GM12892 (cell line): Measurements from ENCODE around the gene CUL9.

Experiments used
- POLR2A ChIP-seq: IDR thresholded peaks from 2 replicates; pipeline ENCODE4 v1.6.1; 2011; ENCODE audit warnings: low read depth, low read length, control low read depth
- POLR2AphosphoS5 ChIP-seq: IDR thresholded peaks from 2 replicates; pipeline ENCODE4 v1.6.1; 2011; ENCODE audit warnings: low read depth, low read length, control low read depth
- TAF1 ChIP-seq: IDR thresholded peaks from 2 replicates; pipeline ENCODE4 v1.6.1; 2011; ENCODE audit warnings: low read depth, mild to moderate bottlenecking, control low read depth, low read length, borderline replicate concordance

DNA sequence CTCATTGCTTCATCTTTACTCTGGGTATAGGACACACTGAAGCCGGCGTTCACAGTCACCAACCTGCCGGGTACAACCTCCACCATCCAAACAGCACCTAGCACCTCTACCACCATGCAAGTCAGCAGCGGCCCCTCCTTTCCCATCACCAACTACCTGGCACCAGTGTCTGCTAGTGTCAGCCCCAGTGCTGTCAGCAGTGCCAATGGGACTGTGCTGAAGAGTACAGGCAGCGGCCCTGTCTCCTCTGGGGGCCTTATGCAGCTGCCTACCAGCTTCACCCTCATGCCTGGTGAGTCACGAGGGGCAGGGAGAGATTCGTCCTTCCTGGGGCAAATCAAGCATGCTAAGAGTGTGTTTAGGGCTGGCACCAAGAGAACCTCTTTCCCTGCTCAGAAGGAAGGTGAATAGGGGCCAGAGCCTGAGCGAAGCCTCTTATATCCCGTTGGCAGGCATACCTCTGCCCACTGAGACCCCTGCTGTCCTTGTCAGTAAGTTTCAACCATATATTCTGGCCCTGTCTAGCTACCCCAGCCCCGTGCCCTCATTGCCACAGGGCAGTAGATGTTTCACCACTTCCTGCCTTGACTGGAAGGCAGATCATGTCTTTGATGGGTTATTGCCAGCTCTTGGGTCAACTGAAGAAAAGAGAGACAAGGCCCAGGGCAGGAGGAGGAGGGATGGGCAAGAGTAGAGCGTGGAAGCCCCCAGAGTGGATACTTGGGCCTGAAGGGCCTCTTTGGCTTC is 6.1 kb upstream of the CUL9 start:
- TF ChIP-seq POLR2AphosphoS5 (no peak), POLR2A (no peak), TAF1 (no peak)
